Cardiac fibroblast (primary cell): Measurements from ENCODE around the gene CELF4.

Source experiments
- DNase-seq, 2 donors: peaks; one replicate each; pipeline versions ENCODE4 v3.0.0 to v3.0.0-alpha.2; 2010; ENCODE audit warnings: low read depth in 2 of 2
- H3K4me3 ChIP-seq, 2 donors: replicated peaks in 1 of 2; 1 replicate in 1 of 2; 2 replicates in 1 of 2; pipeline ENCODE4 v1.5.1; 2011; ENCODE audit warnings: low read depth in 2 of 2, low read length in 2 of 2, mild to moderate bottlenecking in 2 of 2, moderate library complexity in 1 of 2
- CTCF ChIP-seq: IDR thresholded peaks from one replicate; pipeline ENCODE4 v1.5.1; 2011; ENCODE audit warnings: low read depth, mild to moderate bottlenecking, low read length, inconsistent platforms

Gene CELF4

DNA sequence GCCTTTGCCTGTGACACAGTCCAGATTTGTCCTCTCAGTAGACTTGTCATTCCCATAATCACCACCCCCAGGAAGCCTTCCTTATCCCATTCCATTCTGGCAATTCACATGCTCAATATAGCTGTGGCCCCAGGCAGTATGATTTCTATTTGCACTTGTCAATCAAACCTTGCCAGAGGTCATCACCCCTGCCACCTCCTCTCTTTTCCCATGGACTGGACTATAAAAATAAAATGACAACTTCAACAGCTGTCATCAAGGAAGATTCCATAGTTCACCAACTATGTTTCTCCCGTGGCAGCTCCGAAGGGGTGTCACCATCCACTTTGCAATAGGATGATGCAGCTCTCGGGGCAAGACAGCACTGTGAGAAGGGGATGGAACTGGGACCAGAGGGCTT lies 255.7 kb downstream of the CELF4 start:
- no peak for TF ChIP-seq CTCF
- DNase-seq = no peak
- no peak overlapping the region for H3K4me3 ChIP-seq

- no peak for DNase-seq
- TF ChIP-seq CTCF = no peak
Measured at GRCh38 chr18:37309059-37309458, 256.5 kb downstream of the CELF4 start.

GRCh38 chr18:37307181-37307580 lies 258.4 kb downstream of the CELF4 start:
- no peak for DNase-seq
- TF ChIP-seq CTCF = no peak
- H3K4me3 ChIP-seq = no peak overlapping the region

More at GRCh38 chr18:37309059-37309458, 256.5 kb downstream of the CELF4 start:
- H3K4me3 ChIP-seq = no peak overlapping the region

GRCh38 chr18:37306432-37306831 lies 259.2 kb downstream of the CELF4 start:
- DNase-seq = no peak
- H3K4me3 ChIP-seq = no peak overlapping the region
- TF ChIP-seq CTCF = no peak

GRCh38 chr18:37305066-37305465 lies 260.5 kb downstream of the CELF4 start:
- DNase-seq = no peak
- H3K4me3 ChIP-seq = no peak overlapping the region
- no peak for TF ChIP-seq CTCF

GRCh38 chr18:37304012-37304680 lies 261.5 kb downstream of the CELF4 start:
- no peak for DNase-seq
- TF ChIP-seq CTCF = no peak
- no peak overlapping the region for H3K4me3 ChIP-seq

DNA sequence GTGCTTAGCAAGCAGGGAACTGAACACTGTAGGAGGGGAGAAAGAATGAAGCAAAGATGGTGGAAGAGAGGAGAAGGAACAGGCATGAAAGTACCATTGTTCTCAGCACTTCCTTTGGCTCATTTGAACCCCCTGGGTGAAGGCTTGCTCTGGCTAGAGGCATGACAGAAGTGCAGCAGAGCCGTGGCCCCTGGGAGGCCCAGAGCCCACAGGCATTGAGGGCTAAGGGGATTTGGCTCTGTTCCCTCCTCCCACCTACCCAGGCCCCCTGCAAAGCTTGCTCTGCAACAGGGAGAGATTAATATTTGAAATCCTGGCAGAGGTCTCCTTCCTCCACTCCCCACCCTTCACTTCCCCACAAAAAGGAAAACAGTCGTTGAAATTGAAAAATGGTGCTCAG lies 262.6 kb downstream of the CELF4 start:
- no peak for DNase-seq
- no peak for TF ChIP-seq CTCF

More for the DNA sequence above, 262.6 kb downstream of the CELF4 start:
- no peak overlapping the region for H3K4me3 ChIP-seq
